ENCODE data around the gene CHCHD3.

CHCHD3 gene

GRCh38 chr7:132940084-132940483, 141.8 kb downstream of the CHCHD3 start:
- no peak overlapping the region for H3K4me2 ChIP-seq (ENCODE audit: low read depth, low read length, poor library complexity, severe bottlenecking)
- TF ChIP-seq CTCF (conservative IDR thresholded peaks at IDR 0.05; ENCODE audit: low read length) = no peak
- no peak for TF ChIP-seq EZH2phosphoT487 (IDR thresholded peaks at IDR 0.05; ENCODE audit: borderline replicate concordance)

GRCh38 chr7:132939495-132939894, 142.4 kb downstream of the CHCHD3 start:
- Histone ChIP-seq H3K36me3 (ENCODE audit: insufficient read depth, low read length) (peaks cover 11% of the 10 kb centered on the region; the same call in 1 of the 2 replicates), H3K9ac (ENCODE audit: low read depth, low read length, poor library complexity, severe bottlenecking) (no peak overlapping the region), H3K79me2 (ENCODE audit: insufficient read depth, low read length) (no peaks in the 10 kb centered on the region), H3K27me3 (ENCODE audit: insufficient read depth, low read length, poor library complexity, severe bottlenecking) (no peaks in the 10 kb centered on the region), H3K4me2 (ENCODE audit: low read depth, low read length, poor library complexity, severe bottlenecking) (no peak overlapping the region), H3F3A (ENCODE audit: low read depth) (no peaks in the 10 kb centered on the region), H2AFZ (ENCODE audit: low read length) (no peak overlapping the region), H3K9me2 (replicated peaks; ENCODE audit: low read depth, low read length) (no peaks in the 10 kb centered on the region), H4K20me1 (ENCODE audit: insufficient read depth, low read length, poor library complexity, severe bottlenecking) (no peaks in the 10 kb centered on the region), H3K4me3 (ENCODE audit: low read length, poor library complexity, severe bottlenecking) (no peak overlapping the region), H3K4me1 (ENCODE audit: insufficient read depth, low read length, poor library complexity, severe bottlenecking) (peaks cover 10% of the 10 kb centered on the region), H3K9me3 (ENCODE audit: insufficient read depth, low read depth, low read length) (no peaks in the 10 kb centered on the region)
- no peak for TF ChIP-seq CTCF (conservative IDR thresholded peaks at IDR 0.05; ENCODE audit: low read length)
- TF ChIP-seq EZH2phosphoT487 (IDR thresholded peaks at IDR 0.05; ENCODE audit: borderline replicate concordance) = no peak

More at GRCh38 chr7:132940084-132940483, 141.8 kb downstream of the CHCHD3 start:
- H3K9me3 ChIP-seq (ENCODE audit: insufficient read depth, low read depth, low read length) = no peaks in the 10 kb centered on the region
- no peak overlapping the region for H3K9ac ChIP-seq (ENCODE audit: low read depth, low read length, poor library complexity, severe bottlenecking)
- no peaks in the 10 kb centered on the region for H3K9me2 ChIP-seq (replicated peaks; ENCODE audit: low read depth, low read length)
- no peaks in the 10 kb centered on the region for H3F3A ChIP-seq (ENCODE audit: low read depth)
- H3K4me3 ChIP-seq (ENCODE audit: low read length, poor library complexity, severe bottlenecking) = no peak overlapping the region
- no peaks in the 10 kb centered on the region for H3K79me2 ChIP-seq (ENCODE audit: insufficient read depth, low read length)
- no peaks in the 10 kb centered on the region for H4K20me1 ChIP-seq (ENCODE audit: insufficient read depth, low read length, poor library complexity, severe bottlenecking)
- H3K36me3 ChIP-seq (ENCODE audit: insufficient read depth, low read length) = peaks cover 11% of the 10 kb centered on the region; the same call in 1 of the 2 replicates
- H3K4me1 ChIP-seq (ENCODE audit: insufficient read depth, low read length, poor library complexity, severe bottlenecking) = peaks cover 10% of the 10 kb centered on the region
- no peak overlapping the region for H2AFZ ChIP-seq (ENCODE audit: low read length)
- H3K27me3 ChIP-seq (ENCODE audit: insufficient read depth, low read length, poor library complexity, severe bottlenecking) = no peaks in the 10 kb centered on the region

GRCh38 chr7:132937286-132937685, 144.6 kb downstream of the CHCHD3 start:
- Histone ChIP-seq H3F3A (ENCODE audit: low read depth) (no peaks in the 10 kb centered on the region), H3K27me3 (ENCODE audit: insufficient read depth, low read length, poor library complexity, severe bottlenecking) (no peaks in the 10 kb centered on the region), H4K20me1 (ENCODE audit: insufficient read depth, low read length, poor library complexity, severe bottlenecking) (no peaks in the 10 kb centered on the region), H3K9me2 (replicated peaks; ENCODE audit: low read depth, low read length) (no peaks in the 10 kb centered on the region), H3K9ac (ENCODE audit: low read depth, low read length, poor library complexity, severe bottlenecking) (no peak overlapping the region), H2AFZ (ENCODE audit: low read length) (no peak overlapping the region), H3K9me3 (ENCODE audit: insufficient read depth, low read depth, low read length) (no peaks in the 10 kb centered on the region), H3K4me1 (ENCODE audit: insufficient read depth, low read length, poor library complexity, severe bottlenecking) (peaks cover 13% of the 10 kb centered on the region), H3K4me2 (ENCODE audit: low read depth, low read length, poor library complexity, severe bottlenecking) (no peak overlapping the region), H3K79me2 (ENCODE audit: insufficient read depth, low read length) (no peaks in the 10 kb centered on the region), H3K4me3 (ENCODE audit: low read length, poor library complexity, severe bottlenecking) (no peak overlapping the region), H3K36me3 (ENCODE audit: insufficient read depth, low read length) (peaks cover 11% of the 10 kb centered on the region; the same call in 1 of the 2 replicates)
- TF ChIP-seq CTCF (conservative IDR thresholded peaks at IDR 0.05; ENCODE audit: low read length) (no peak), EZH2phosphoT487 (IDR thresholded peaks at IDR 0.05; ENCODE audit: borderline replicate concordance) (no peak)
